Fibroblast of lung (primary cell): ENCODE data around the gene NUP98. TPM values are rescaled to one million over a fixed set of nuclear protein-coding genes. Genes with fewer than 3 reads are reported as not detected.

Experiments used
- DNase-seq, 2 donors: peaks; one replicate each; pipeline versions ENCODE4 v3.0.0 to v3.0.0-alpha.2; 2010; ENCODE audit warnings: low read depth in 2 of 2
- H2AFZ ChIP-seq: 2 replicates; pipeline ENCODE4 v1.5.1; 2012; ENCODE audit warnings: low read length, control low read depth, inconsistent platforms
- H3K27ac ChIP-seq: 2 replicates; pipeline ENCODE4 v1.5.1; 2011; ENCODE audit warnings: low read length, control low read depth; ENCODE audit not compliant: insufficient read depth
- H3K27me3 ChIP-seq: 2 replicates; pipeline ENCODE4 v1.5.1; 2011; ENCODE audit warnings: mild to moderate bottlenecking, low read length; ENCODE audit not compliant: control insufficient read depth, insufficient read depth
- H3K36me3 ChIP-seq: 2 replicates; pipeline ENCODE4 v1.5.1; 2011; ENCODE audit warnings: low read length; ENCODE audit not compliant: control insufficient read depth, insufficient read depth
- H3K4me1 ChIP-seq: 2 replicates; pipeline ENCODE4 v1.5.1; 2011; ENCODE audit warnings: low read length; ENCODE audit not compliant: control insufficient read depth, insufficient read depth; ENCODE audit errors: extremely low read depth
- H3K4me2 ChIP-seq: 2 replicates; pipeline ENCODE4 v1.5.1; 2011; ENCODE audit warnings: low read length, control low read depth; ENCODE audit not compliant: insufficient read depth; ENCODE audit errors: extremely low read depth
- H3K4me3 ChIP-seq, 4 experiments: fragments of 200-600 bp in 1 of 4; sonication (generic) in 1 of 4; replicated peaks in 1 of 4; 2 replicates each; pipeline ENCODE4 v1.5.1; 2011 to 2016; ENCODE audit warnings: low read length in 4 of 4, low read depth in 3 of 4, mild to moderate bottlenecking in 3 of 4, control low read depth in 2 of 4, inconsistent platforms in 1 of 4, mixed read lengths in 1 of 4; ENCODE audit not compliant: insufficient read depth in 1 of 4; ENCODE audit errors: control extremely low read depth in 1 of 4
- H3K79me2 ChIP-seq: 2 replicates; pipeline ENCODE4 v1.5.1; 2012; ENCODE audit warnings: mild to moderate bottlenecking, low read length, inconsistent platforms; ENCODE audit not compliant: control insufficient read depth, insufficient read depth
- H3K9ac ChIP-seq: 2 replicates; pipeline ENCODE4 v1.5.1; 2011; ENCODE audit warnings: mild to moderate bottlenecking, low read length, control low read depth; ENCODE audit not compliant: insufficient read depth
- H3K9me3 ChIP-seq: 2 replicates; pipeline ENCODE4 v1.5.1; 2012; ENCODE audit warnings: low read depth, low read length; ENCODE audit not compliant: control insufficient read depth, insufficient read depth
- H4K20me1 ChIP-seq: 2 replicates; pipeline ENCODE4 v1.5.1; 2011; ENCODE audit warnings: low read length; ENCODE audit not compliant: control insufficient read depth, insufficient read depth; ENCODE audit errors: extremely low read depth
- CTCF ChIP-seq, 2 donors: IDR thresholded peaks in 1 of 2; conservative IDR thresholded peaks in 1 of 2; 1 replicate in 1 of 2; 2 replicates in 1 of 2; pipeline ENCODE4 v1.5.1; 2011 to 2012; ENCODE audit warnings: low read length in 2 of 2, control low read depth in 1 of 2, inconsistent platforms in 1 of 2, low read depth in 1 of 2, mild to moderate bottlenecking in 1 of 2
- EZH2 ChIP-seq: IDR thresholded peaks from 2 replicates; pipeline ENCODE4 v1.5.1; 2012; ENCODE audit warnings: low read length, control low read depth, mild to moderate bottlenecking; ENCODE audit errors: missing control alignments
- polyA plus RNA-seq, 2 donors: library from polyadenylated mRNA; depleted of rRNA in 1 of 2; stranded (reverse) in 1 of 2; unstranded in 1 of 2; fragments of >200 nt; gene quantifications; 2 replicates each; pipeline ENCODE4 v1.2.1, GENCODE V29; 2011 to 2012; ENCODE audit warnings: missing spikeins in 1 of 2
- total RNA-seq: library from RNA; depleted of rRNA; stranded (reverse); fragments of >200 nt; gene quantifications from 2 replicates; pipeline ENCODE4 v1.2.1, GENCODE V29; 2014

Gene NUP98
- total and polyA plus RNA-seq, 2 donors (not counting 1 experiment from before 2014, with no cell fraction given), result 60.6 to 99.6 TPM

- TF ChIP-seq EZH2 (no peak), CTCF (conservative IDR thresholded peaks at IDR 0.05 in 1 of 2, IDR thresholded peaks at IDR 0.05 in 1 of 2; ENCODE audit: low read depth in 1 of 2, low read length in 2 of 2) (no peak)
- no peak for DNase-seq
- no peaks in the 10 kb centered on the region for H3K79me2 ChIP-seq
- H2AFZ ChIP-seq, result no peak overlapping the region
- no peaks in the 10 kb centered on the region for H4K20me1 ChIP-seq
- no peak overlapping the region for H3K4me2 ChIP-seq
- H3K9me3 ChIP-seq, result no peaks in the 10 kb centered on the region
- no peak overlapping the region for H3K27ac ChIP-seq
- H3K9ac ChIP-seq, result no peak overlapping the region
- peaks cover 3% of the 10 kb centered on the region for H3K4me1 ChIP-seq
- H3K27me3 ChIP-seq, result no peaks in the 10 kb centered on the region
- H3K36me3 ChIP-seq, result peaks cover 2% of the 10 kb centered on the region
- no peak overlapping the region for H3K4me3 ChIP-seq
Observed at GRCh38 chr11:3745161-3745560, 52.2 kb downstream of the NUP98 start.

GRCh38 chr11:3738723-3739122, 58.6 kb downstream of the NUP98 start:
- Histone ChIP-seq H3K4me1 (no peaks in the 10 kb centered on the region), H3K9ac (no peak overlapping the region), H3K4me2 (no peak overlapping the region), H3K79me2 (no peaks in the 10 kb centered on the region), H3K4me3 (no peak overlapping the region), H3K27ac (no peak overlapping the region), H2AFZ (no peak overlapping the region), H3K9me3 (no peaks in the 10 kb centered on the region), H3K36me3 (peaks cover 6% of the 10 kb centered on the region), H4K20me1 (no peaks in the 10 kb centered on the region), H3K27me3 (no peaks in the 10 kb centered on the region)
- no peak for DNase-seq
- no peak for TF ChIP-seq EZH2
- no peak for TF ChIP-seq CTCF (conservative IDR thresholded peaks at IDR 0.05 in 1 of 2, IDR thresholded peaks at IDR 0.05 in 1 of 2; ENCODE audit: low read depth in 1 of 2, low read length in 2 of 2)

GRCh38 chr11:3738241-3738640, 59.1 kb downstream of the NUP98 start:
- no peaks in the 10 kb centered on the region for H3K9me3 ChIP-seq
- H3K27ac ChIP-seq, result no peak overlapping the region
- no peaks in the 10 kb centered on the region for H3K79me2 ChIP-seq
- no peak overlapping the region for H3K9ac ChIP-seq
- H3K4me2 ChIP-seq, result no peak overlapping the region
- H4K20me1 ChIP-seq, result no peaks in the 10 kb centered on the region
- no peaks in the 10 kb centered on the region for H3K4me1 ChIP-seq
- TF ChIP-seq CTCF (conservative IDR thresholded peaks at IDR 0.05 in 1 of 2, IDR thresholded peaks at IDR 0.05 in 1 of 2; ENCODE audit: low read depth in 1 of 2, low read length in 2 of 2) (no peak), EZH2 (no peak)
- H3K36me3 ChIP-seq, result peaks cover 6% of the 10 kb centered on the region
- H3K27me3 ChIP-seq, result no peaks in the 10 kb centered on the region
- H3K4me3 ChIP-seq, result no peak overlapping the region
- H2AFZ ChIP-seq, result no peak overlapping the region
- peak; percentile 23 to 47 for DNase-seq
